ENCODE data around the gene FBXO34. TPM values are rescaled to one million over a fixed set of nuclear protein-coding genes. Genes with fewer than 3 reads are reported as not detected.

FBXO34 gene
- total RNA-seq, 6 experiments from 2014 or later = 6.2 to 10.3 (median 8.7) TPM

Small RNA genes within 50 kb of the gene (small RNA-seq; reads per million reads assigned to genes)
- gene AL356801.1 = 0 reads per million in 2 experiments

Other genes with a start within 250 kb of the FBXO34 start
- 1 to 10 TPM in 4 of 6 experiments, under 1 TPM in 2; 0.53 to 2.6 (median 1.3) TPM for gene WDHD1, start 244.3 kb upstream of the FBXO34 start, total RNA-seq
- gene SOCS4, start 244.2 kb upstream of the FBXO34 start, total RNA-seq = 1 to 10 TPM; 5.5 to 8.5 (median 7.6) TPM
- 10 to 100 TPM; 21.2 to 49.8 (median 34.6) TPM for gene MAPK1IP1L, start 219.8 kb upstream of the FBXO34 start, total RNA-seq
- 10 to 100 TPM in 3 of 6 experiments, 1 to 10 TPM in 3; 3.1 to 21.6 (median 12.3) TPM for gene LGALS3, start 142.2 kb upstream of the FBXO34 start, total RNA-seq
- gene DLGAP5, start 79.8 kb upstream of the FBXO34 start, total RNA-seq = 1 to 10 TPM in 2 of 6 experiments, under 1 TPM in 3, not detected in 1; 0.27 to 1.3 (median 0.86) TPM
- 1 to 10 TPM; 4.0 to 4.7 (median 4.2) TPM for gene ATG14, start 140.4 kb downstream of the FBXO34 start, total RNA-seq
- gene TBPL2, start 169.2 kb downstream of the FBXO34 start, total RNA-seq = not detected